ENCODE results near the gene TLX2. TPM values are rescaled to one million over a fixed set of nuclear protein-coding genes. Genes with fewer than 3 reads are reported as not detected.

The TLX2 gene
- total RNA-seq, 1 experiment from 2014 or later: not detected

- no peak for DNase-seq (ENCODE audit: low spot score)
- Histone ChIP-seq H3K4me1 (ENCODE audit: insufficient read depth, low read length, poor library complexity, severe bottlenecking) (peaks cover 4% of the 10 kb centered on the region), H3K27ac (ENCODE audit: low read depth, low read length, poor library complexity, severe bottlenecking) (no peak overlapping the region), H3K36me3 (ENCODE audit: insufficient read depth, low read length, poor library complexity, severe bottlenecking) (no peaks in the 10 kb centered on the region), H3K4me3 (ENCODE audit: low read depth, low read length, poor library complexity, severe bottlenecking) (no peak overlapping the region), H3K9me3 (ENCODE audit: low read depth, low read length, poor library complexity, severe bottlenecking) (no peaks in the 10 kb centered on the region), H3K27me3 (replicated peaks; ENCODE audit: insufficient read depth, low read depth, low read length, poor library complexity) (peaks cover 10% of the 10 kb centered on the region)
- no TSS peak for BruUV-seq (replicated peaks)
- TF ChIP-seq CTCF (conservative IDR thresholded peaks at IDR 0.05; ENCODE audit: low read depth, low read length) (no peak), EZH2 (IDR thresholded peaks at IDR 0.05; ENCODE audit: borderline replicate concordance, low read depth, low read length, poor library complexity, severe bottlenecking) (no peak)
- ChIA-PET CTCF (no interaction called here), POLR2A (ENCODE audit: low non-redundant PET) (no interaction called here)
- intact Hi-C loops (cut with micrococcal nuclease; ENCODE audit: unreplicated experiment): loop anchor here (10.0 kb wide), 1 partner anchor 204 kb away; no protein-coding TSS in a partner anchor
Observed at GRCh38 chr2:74538881-74539339, 24.7 kb downstream of the TLX2 start.

GRCh38 chr2:74540291-74540690 lies 26.0 kb downstream of the TLX2 start:
- CTCF ChIA-PET: no interaction called here
- TF ChIP-seq EZH2 (IDR thresholded peaks at IDR 0.05; ENCODE audit: borderline replicate concordance, low read depth, low read length, poor library complexity, severe bottlenecking) (no peak), CTCF (conservative IDR thresholded peaks at IDR 0.05; ENCODE audit: low read depth, low read length) (no peak)
- DNase-seq (ENCODE audit: low spot score): no peak
- Histone ChIP-seq H3K36me3 (ENCODE audit: insufficient read depth, low read length, poor library complexity, severe bottlenecking) (no peaks in the 10 kb centered on the region), H3K27ac (ENCODE audit: low read depth, low read length, poor library complexity, severe bottlenecking) (no peak overlapping the region), H3K27me3 (replicated peaks; ENCODE audit: insufficient read depth, low read depth, low read length, poor library complexity) (peaks cover 10% of the 10 kb centered on the region), H3K9me3 (ENCODE audit: low read depth, low read length, poor library complexity, severe bottlenecking) (no peaks in the 10 kb centered on the region), H3K4me3 (ENCODE audit: low read depth, low read length, poor library complexity, severe bottlenecking) (no peak overlapping the region), H3K4me1 (ENCODE audit: insufficient read depth, low read length, poor library complexity, severe bottlenecking) (peaks cover 4% of the 10 kb centered on the region)
- BruUV-seq (replicated peaks): no TSS peak
- intact Hi-C loops (cut with micrococcal nuclease; ENCODE audit: unreplicated experiment): no loop called here
- POLR2A ChIA-PET (ENCODE audit: low non-redundant PET): no interaction called here

- BruUV-seq (replicated peaks): no TSS peak
- Histone ChIP-seq H3K4me1 (ENCODE audit: insufficient read depth, low read length, poor library complexity, severe bottlenecking) (peaks cover 4% of the 10 kb centered on the region), H3K4me3 (ENCODE audit: low read depth, low read length, poor library complexity, severe bottlenecking) (no peak overlapping the region), H3K9me3 (ENCODE audit: low read depth, low read length, poor library complexity, severe bottlenecking) (no peaks in the 10 kb centered on the region), H3K27me3 (replicated peaks; ENCODE audit: insufficient read depth, low read depth, low read length, poor library complexity) (peaks cover 17% of the 10 kb centered on the region), H3K27ac (ENCODE audit: low read depth, low read length, poor library complexity, severe bottlenecking) (no peak overlapping the region), H3K36me3 (ENCODE audit: insufficient read depth, low read length, poor library complexity, severe bottlenecking) (no peaks in the 10 kb centered on the region)
- POLR2A ChIA-PET (ENCODE audit: low non-redundant PET): no interaction called here
- no peak for DNase-seq (ENCODE audit: low spot score)
- intact Hi-C loops (cut with micrococcal nuclease; ENCODE audit: unreplicated experiment): no loop called here
- TF ChIP-seq CTCF (conservative IDR thresholded peaks at IDR 0.05; ENCODE audit: low read depth, low read length) (no peak), EZH2 (IDR thresholded peaks at IDR 0.05; ENCODE audit: borderline replicate concordance, low read depth, low read length, poor library complexity, severe bottlenecking) (no peak)
- CTCF ChIA-PET: no interaction called here
Observed at GRCh38 chr2:74542978-74543377, 28.7 kb downstream of the TLX2 start.
